ENCODE measurements around the gene GLT1D1.

Gene GLT1D1

GRCh38 chr12:128981971-128982533 is 128.8 kb downstream of the GLT1D1 start:
- CTCF ChIA-PET, result interaction anchor here (0.6 kb wide), 1 partner anchor 15 kb away, joined by 3 read pairs; no protein-coding TSS in a partner anchor
- POLR2A ChIA-PET, result no interaction called here
- no peak for TF ChIP-seq CTCF (IDR thresholded peaks at IDR 0.05; ENCODE audit: control extremely low read depth, extremely low read depth, low read depth, missing control alignments)
- DNase-seq (ENCODE audit: extremely low spot score), result no peak

- CTCF ChIA-PET, result no interaction called here
- no peak for DNase-seq (ENCODE audit: extremely low spot score)
- POLR2A ChIA-PET, result interaction anchor here (0.8 kb wide), 1 partner anchor 172 kb away, joined by 3 read pairs; no protein-coding TSS in a partner anchor
- no peak for TF ChIP-seq CTCF (IDR thresholded peaks at IDR 0.05; ENCODE audit: control extremely low read depth, extremely low read depth, low read depth, missing control alignments)
Observed at GRCh38 chr12:128982933-128983332, 129.7 kb downstream of the GLT1D1 start.

GRCh38 chr12:128983371-128983770 is 130.1 kb downstream of the GLT1D1 start:
- no peak for DNase-seq (ENCODE audit: extremely low spot score)
- no peak for TF ChIP-seq CTCF (IDR thresholded peaks at IDR 0.05; ENCODE audit: control extremely low read depth, extremely low read depth, low read depth, missing control alignments)
- POLR2A ChIA-PET, result interaction anchor here (0.8 kb wide), 1 partner anchor 173 kb away, joined by 3 read pairs; no protein-coding TSS in a partner anchor
- CTCF ChIA-PET, result no interaction called here

- DNase-seq (ENCODE audit: extremely low spot score), result no peak
- ChIA-PET CTCF (no interaction called here), POLR2A (no interaction called here)
- no peak for TF ChIP-seq CTCF (IDR thresholded peaks at IDR 0.05; ENCODE audit: control extremely low read depth, extremely low read depth, low read depth, missing control alignments)
Observed at GRCh38 chr12:128986957-128987356, 133.7 kb downstream of the GLT1D1 start.

GRCh38 chr12:128989287-128989686 is 136.0 kb downstream of the GLT1D1 start:
- TF ChIP-seq CTCF (IDR thresholded peaks at IDR 0.05; ENCODE audit: control extremely low read depth, extremely low read depth, low read depth, missing control alignments), result no peak
- ChIA-PET POLR2A (no interaction called here), CTCF (interaction anchor here (1.3 kb wide), 1 partner anchor 260 kb away, joined by 3 read pairs; no protein-coding TSS in a partner anchor)
- DNase-seq (ENCODE audit: extremely low spot score), result no peak

GRCh38 chr12:128991716-128992115 is 138.4 kb downstream of the GLT1D1 start:
- POLR2A ChIA-PET, result no interaction called here
- CTCF ChIA-PET, result interaction anchor here (1.6 kb wide), 1 partner anchor 25 kb away, joined by 3 read pairs; no protein-coding TSS in a partner anchor
- DNase-seq (ENCODE audit: extremely low spot score), result no peak
- TF ChIP-seq CTCF (IDR thresholded peaks at IDR 0.05; ENCODE audit: control extremely low read depth, extremely low read depth, low read depth, missing control alignments), result no peak

Measured in GM10248 (cell line).